RPMI7951 (cell line): ENCODE measurements around the gene MACF1. TPM values are rescaled to one million over a fixed set of nuclear protein-coding genes. Genes with fewer than 3 reads are reported as not detected.

Experiments used
- DNase-seq: peaks from one replicate; pipeline ENCODE4 v3.0.0-alpha.2; 2012; ENCODE audit warnings: low read depth
- total RNA-seq: library from RNA; depleted of rRNA; stranded (reverse); fragments of >200 nt; shearing (Covaris generic); gene quantifications from 2 replicates; pipeline ENCODE4 v1.2.3, GENCODE V29; 2014

The MACF1 gene
- total RNA-seq, 1 experiment from 2014 or later = 88.4 TPM

DNA sequence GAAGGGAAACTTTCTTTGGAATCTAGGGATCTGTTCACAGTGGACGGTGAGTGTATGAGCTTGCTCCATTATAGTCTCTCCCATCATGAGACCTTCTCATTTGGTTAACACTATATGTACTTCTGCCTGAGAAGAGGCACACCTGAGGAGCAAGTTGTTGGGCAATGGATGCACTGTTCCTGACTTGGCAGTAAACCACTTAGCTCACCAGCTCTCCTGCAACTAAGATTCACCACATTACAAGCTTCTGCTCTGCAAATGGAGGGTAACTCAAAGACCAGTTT lies 10.2 kb downstream of the MACF1 start:
- DNase-seq = no peak

DNA sequence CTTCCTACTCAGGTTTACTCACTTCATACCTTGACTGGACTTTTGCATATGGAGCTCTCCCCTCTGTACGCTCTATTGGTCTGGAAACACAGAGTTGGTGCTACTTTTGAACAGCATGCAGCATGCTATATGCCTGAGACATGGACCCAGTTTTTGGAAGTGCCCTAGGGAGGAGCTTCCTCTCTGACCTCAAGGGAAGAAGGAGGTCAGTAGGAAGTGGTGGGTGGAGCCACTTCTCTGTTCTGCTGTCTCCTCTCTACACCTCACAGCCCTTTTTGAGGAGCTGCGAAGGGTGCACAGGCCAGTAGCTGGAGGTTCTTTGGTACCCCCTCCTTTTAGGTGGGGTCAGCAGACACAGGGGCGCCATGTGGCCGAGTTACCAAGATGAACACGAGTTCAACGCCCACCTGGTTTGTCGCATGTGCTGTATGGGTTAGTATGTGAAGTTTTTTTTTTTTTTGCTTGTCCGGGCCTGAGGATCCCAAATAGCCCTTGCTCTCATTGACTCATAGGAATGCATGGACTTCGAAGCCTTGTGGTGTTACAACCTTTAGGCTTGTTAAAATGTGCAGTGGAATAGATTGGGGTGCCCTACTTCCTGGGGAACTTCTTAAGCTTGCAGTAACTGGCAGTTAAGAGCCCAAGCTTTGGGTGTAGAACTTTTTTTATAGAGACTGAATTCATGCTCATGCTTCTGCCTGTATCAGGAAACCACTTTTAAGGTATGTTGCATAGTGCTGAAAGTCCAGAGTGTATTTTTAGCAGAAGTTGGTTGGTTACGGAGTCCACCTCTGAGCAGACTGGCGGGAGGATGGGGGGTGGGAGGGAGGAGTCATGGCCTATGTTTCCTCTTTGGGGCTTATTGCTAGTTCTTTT lies 10.7 kb downstream of the MACF1 start:
- DNase-seq = no peak

GRCh38 chr1:39216771-39217170 lies 12.3 kb downstream of the MACF1 start:
- DNase-seq = no peak

DNA sequence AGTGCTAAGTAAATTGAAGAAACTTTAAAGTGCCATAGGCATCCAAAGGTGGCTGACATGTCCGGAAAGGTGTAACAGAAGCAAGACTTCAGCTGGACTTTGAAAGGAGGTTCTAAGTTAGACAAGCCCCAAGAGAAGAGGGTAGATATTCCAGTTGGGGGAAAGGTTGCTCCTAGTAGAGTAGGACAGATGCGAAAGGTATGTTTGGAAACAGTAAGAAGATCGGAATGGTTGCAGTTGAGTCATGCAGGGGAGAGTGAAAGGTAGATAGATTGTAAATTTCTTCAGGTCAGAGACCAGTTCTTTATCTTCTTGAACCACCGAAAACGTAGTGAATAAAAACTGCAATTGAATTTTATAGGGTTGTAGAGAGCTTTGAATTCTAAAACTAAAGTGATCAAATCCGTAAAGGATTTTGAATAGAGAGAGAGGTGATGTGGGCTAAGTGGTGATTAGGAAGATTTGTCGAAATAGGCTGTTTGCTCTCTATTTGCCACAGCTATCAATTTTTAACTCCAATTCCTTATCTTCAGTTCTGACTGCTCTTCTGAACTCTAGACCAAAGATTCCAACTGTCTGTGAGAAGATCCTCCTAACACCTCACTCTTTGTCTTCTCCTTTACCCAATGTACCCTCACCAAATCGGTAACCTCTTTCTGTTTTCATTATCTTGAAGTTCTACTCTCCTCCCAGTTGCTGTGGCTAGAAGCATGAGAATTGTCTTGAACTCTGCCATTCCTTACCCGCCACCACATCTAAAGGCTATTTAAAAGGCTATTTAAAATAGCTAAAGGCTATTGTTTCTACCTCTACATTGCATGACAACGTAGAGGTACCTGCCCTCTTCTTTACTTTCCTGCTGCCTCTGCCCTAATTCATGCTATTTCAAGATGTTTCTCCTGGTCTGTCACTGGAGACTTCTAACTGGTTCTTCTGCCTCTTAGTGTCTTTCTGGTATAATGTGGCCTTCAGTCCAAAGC lies 16.7 kb downstream of the MACF1 start:
- no peak for DNase-seq

DNA sequence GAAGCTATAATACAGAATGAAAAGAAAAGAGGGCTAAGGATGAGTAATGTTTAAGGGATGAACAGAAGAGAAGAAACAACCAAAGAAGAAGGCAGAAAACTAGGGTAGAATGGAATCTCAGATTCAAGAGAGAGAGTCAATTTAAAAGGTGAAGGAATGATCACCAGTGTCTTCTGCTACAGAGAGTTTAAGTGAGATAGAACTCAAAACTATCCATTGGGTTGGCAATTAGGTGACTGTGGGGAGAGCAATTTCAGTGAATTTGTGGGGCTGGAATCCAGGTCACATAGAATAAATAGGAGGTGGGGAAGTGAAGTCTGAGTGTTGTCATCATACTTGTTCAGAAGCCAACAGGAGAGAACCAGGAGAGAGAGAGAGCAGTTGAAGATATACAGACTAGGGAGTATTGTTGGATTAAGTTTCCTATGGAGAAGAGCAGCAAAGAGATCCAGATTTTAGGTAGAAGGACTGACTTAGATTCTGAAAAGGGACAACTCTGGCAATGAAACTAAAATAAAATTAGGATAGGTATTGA lies 19.9 kb downstream of the MACF1 start:
- no peak for DNase-seq

GRCh38 chr1:39226836-39227235 lies 22.3 kb downstream of the MACF1 start:
- no peak for DNase-seq

DNA sequence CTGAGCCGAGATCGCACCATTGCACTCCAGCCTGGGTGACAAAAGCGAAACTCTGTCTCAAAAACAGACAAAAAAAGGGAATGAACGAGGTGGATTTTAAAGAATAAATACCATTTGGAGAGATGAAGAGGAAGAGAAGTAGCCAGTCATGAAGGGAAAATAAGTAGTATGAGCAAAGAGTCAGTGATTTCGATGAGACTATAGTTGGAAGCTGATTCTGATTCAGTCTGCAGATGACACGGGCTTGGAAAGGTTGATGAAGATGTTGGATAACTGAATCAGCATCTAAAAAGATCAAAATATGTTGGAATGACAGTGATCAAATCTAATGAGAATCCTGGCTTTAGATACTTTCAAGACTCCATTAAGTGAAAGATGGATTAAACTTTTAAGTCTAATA lies 23.8 kb downstream of the MACF1 start:
- no peak for DNase-seq

DNA sequence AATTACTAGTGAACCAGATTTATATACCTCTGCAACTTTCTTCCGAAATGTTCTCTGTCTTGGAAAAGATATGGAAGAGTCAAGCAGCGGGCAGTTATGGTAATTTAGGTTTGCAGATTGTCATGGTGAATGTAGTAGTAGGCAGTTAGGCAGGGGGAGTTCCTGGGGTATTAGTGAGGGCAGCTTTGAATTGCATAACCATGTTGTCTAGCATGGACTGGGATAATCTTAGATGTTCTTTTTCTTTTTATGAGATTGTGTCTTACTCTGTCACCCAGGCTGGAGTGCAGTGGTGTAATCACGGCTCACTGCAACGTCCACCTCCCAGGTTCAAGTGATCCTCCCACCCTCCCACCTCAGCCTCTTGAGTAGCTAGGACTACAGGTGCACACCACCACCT lies 25.0 kb downstream of the MACF1 start:
- DNase-seq = no peak

GRCh38 chr1:39230261-39231190 lies 26.0 kb downstream of the MACF1 start:
- DNase-seq = no peak

- DNase-seq = no peak
Measured at GRCh38 chr1:39236971-39237370, 32.5 kb downstream of the MACF1 start.

DNA sequence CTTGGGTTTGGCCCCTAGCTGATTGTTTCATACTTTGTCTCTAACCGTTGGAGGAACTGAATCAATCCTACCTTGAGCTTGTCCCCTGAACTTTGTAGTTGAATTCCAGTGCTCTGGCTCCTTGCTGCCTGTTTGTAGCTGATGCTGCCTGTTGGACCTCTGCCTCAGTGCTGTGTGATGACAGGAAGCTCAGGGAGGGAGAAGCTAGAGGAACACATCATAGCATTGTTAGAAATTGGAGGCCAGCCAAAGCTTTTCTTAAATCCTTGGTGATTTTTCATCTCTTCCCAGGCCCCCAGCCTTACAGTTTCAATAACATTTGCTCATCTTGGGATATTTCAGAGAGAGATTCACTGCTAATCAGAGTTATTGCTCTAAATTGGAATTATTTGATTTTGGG lies 34.0 kb downstream of the MACF1 start:
- DNase-seq = peak; percentile 53

- no peak for DNase-seq
Measured at GRCh38 chr1:39239968-39240367, 35.5 kb downstream of the MACF1 start.

GRCh38 chr1:39243302-39243701 lies 38.8 kb downstream of the MACF1 start:
- no peak for DNase-seq

DNA sequence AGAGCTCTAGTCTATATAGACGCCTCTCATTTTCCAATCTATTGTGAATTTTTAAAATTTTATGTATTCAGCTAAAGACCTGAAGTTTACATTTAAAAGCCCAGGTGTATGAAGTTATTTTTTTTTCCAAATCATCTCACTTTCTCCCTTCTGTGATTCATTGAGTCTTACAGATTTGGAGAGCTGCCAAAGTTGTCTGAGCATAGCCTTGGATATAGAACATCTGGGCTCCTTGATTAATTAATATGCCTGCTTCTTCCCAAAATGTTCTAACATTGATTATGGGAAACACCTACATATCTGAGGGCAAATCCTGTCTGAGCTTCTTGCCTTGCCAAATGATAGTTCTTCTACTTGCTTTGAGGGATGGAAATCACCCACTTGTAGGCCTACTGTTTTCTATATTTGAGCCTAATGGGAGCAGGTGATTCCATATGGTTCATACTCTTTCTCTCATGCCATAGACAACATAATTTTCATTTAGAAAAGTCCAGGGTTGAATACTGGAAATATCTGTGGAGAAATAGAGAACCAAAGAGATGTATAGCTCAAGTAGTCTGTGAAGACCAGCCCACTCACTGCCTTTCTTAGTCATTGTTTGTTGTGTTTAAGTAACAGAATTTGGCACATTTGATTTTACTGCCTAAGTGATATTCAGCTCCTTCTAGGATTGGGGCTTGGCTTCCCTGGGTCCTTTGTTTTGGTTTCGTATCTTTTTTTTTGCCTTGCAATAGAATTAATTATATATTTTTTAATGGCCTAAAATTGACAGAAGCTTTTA lies 46.2 kb downstream of the MACF1 start:
- peak; percentile 45 for DNase-seq

DNA sequence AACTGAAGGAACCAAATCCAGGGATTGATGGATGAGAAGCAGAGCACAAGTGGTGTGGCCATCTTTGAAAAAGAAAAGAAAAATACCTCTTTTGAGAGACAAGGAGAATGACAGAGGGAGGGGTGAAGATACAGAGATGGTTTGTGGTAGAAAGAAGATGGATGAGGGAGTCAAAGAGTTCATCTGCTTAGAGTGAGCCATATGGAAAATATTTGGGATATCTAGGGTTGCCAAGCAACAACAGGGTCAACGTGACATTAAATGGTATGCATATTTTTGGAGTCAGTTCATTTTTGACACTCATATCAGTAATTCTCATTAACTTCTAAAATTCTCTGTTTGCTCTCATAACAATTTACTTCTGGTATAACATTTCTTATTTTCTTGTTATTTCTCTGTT lies 50.7 kb downstream of the MACF1 start:
- DNase-seq = peak; percentile 26

- DNase-seq = peak; percentile 64
Measured at GRCh38 chr1:39258146-39258924, 53.8 kb downstream of the MACF1 start.

- no peak for DNase-seq
Measured at GRCh38 chr1:39258925-39259244, 54.4 kb downstream of the MACF1 start.

DNA sequence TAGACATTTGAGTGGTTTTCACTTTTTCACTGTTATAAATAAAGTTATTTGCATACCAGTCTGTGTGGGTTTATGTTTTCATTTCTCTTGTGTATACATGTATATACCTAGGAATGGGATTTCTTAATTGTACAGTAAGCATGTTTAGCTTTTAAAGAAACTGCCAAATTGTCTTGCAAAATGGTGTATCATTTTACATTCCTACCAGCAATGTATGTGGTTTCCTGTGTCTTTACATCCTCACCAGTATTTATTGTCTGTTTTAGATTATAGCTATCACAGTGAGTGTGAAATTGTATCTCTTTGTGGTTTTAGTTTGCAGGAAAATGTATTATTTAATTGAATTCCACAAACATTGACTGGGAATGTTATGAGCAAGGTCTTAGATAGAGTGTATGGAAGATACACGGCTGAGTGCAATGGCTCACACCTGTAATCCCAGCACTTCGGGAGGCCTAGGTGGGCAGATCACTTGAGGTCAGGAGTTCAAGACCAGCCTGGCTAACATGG lies 57.3 kb downstream of the MACF1 start:
- DNase-seq = no peak

DNA sequence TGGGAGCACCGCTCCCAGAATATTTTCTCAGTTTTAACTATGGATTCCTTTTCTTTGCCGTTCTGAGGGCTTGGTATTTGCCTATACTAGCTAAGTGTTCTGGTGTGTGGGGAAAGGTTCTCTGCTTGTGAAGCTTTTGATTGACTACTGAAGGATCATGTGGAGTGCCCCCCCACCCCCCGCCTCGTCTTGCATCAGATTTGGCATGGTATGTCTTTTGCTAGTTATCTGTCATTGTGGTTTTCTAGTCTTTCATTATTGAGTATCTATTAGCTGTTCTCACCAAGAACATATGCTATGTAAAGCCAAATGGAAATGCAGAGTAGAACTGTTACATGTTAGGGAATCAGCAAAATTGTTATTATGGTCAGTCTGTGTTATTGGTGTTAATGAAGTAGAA lies 58.3 kb downstream of the MACF1 start:
- DNase-seq = no peak

DNA sequence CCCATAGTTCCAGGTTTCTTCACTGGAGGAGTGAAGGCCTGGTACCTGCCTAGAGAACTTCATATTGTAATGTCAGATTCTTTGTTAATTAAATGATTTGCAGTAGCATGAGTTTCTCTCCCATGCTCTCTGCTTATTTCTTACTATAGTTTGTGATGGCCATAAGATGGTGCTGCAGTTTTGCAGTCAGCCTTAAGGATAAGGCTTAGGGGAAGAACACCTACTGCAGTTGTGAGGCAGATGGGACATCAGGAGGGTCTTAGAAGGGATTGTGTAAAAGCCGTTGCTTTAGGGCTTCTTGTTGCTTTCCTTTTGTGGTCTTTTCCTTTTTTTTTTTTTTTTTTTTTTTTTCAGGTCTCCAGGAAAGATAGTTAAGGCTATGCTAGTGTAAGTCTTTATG lies 61.8 kb downstream of the MACF1 start:
- DNase-seq = peak; percentile 16
